Stomach (tissue), 9 donors: Measurements from ENCODE around the gene ALK. TPM values are rescaled to one million over a fixed set of nuclear protein-coding genes. Genes with fewer than 3 reads are reported as not detected.
A peak's percentile ranks its signal among the peaks of the same experiment; 100 is the strongest.

Source experiments
- DNase-seq, 2 donors: peaks; one replicate each; pipeline versions ENCODE4 v3.0.0 to v3.0.0-alpha.2; 2013 to 2019
- H3K27ac ChIP-seq, 5 donors: fragments of 200-600 bp in 4 of 5; sonication (generic) in 4 of 5; one replicate each; pipeline ENCODE4 v1.5.1; 2013 to 2019; ENCODE audit warnings: mild to moderate bottlenecking in 1 of 5, moderate library complexity in 1 of 5
- H3K27me3 ChIP-seq, 3 donors: fragments of 200-600 bp; sonication (generic); one replicate each; pipeline ENCODE4 v1.5.1; 2017 to 2019; ENCODE audit warnings: mixed run types in 1 of 3
- H3K36me3 ChIP-seq, 4 donors: fragments of 200-600 bp; sonication (generic); 1 replicate in 3 of 4; 2 replicates in 1 of 4; pipeline ENCODE4 v1.5.1; 2016 to 2019
- H3K4me1 ChIP-seq, 4 donors: fragments of 200-600 bp; sonication (generic); one replicate each; pipeline ENCODE4 v1.5.1; 2016 to 2019
- H3K4me3 ChIP-seq, 4 donors: fragments of 200-600 bp; sonication (generic) in 3 of 4; one replicate each; pipeline ENCODE4 v1.5.1; 2016 to 2019; ENCODE audit warnings: mild to moderate bottlenecking in 1 of 4
- H3K9me3 ChIP-seq, 4 donors: fragments of 200-600 bp; sonication (generic); one replicate each; pipeline ENCODE4 v1.5.1; 2016 to 2019
- CTCF ChIP-seq, 7 experiments: fragments of 450-650 bp in 4 of 7; fragments of 200-600 bp in 3 of 7; sonication (generic) in 3 of 7; IDR thresholded peaks; one replicate each; pipeline ENCODE4 v1.5.1; 2016 to 2019; ENCODE audit warnings: antibody characterized with exemption in 7 of 7, control low read depth in 2 of 7, mild to moderate bottlenecking in 1 of 7
- EP300 ChIP-seq: sonication (generic); formaldehyde crosslinking; IDR thresholded peaks from one replicate; pipeline ENCODE4 v1.6.1; 2017; ENCODE audit warnings: antibody characterized with exemption
- POLR2A ChIP-seq, 4 donors: fragments of 450-650 bp; IDR thresholded peaks; one replicate each; pipeline ENCODE4 v1.6.1; 2016; ENCODE audit warnings: antibody characterized with exemption in 4 of 4, control low read depth in 2 of 4, mild to moderate bottlenecking in 1 of 4, moderate library complexity in 1 of 4
- POLR2AphosphoS5 ChIP-seq, 3 donors: sonication (generic); formaldehyde crosslinking; IDR thresholded peaks; one replicate each; pipeline ENCODE4 v1.6.1; 2016; ENCODE audit warnings: antibody characterized with exemption in 3 of 3
- WGBS, 5 donors: extraction: QIAGEN DNeasy Blood & Tissue Kit in 3 of 5; methylation state at CpG; one replicate each; pipeline versions ENCODE4 v1.1.5 to v1.1.7; 2013 to 2018; 5-methylcytosine and 5-hydroxymethylcytosine counted together
- intact Hi-C: fragments of 100-400 bp; cut with DNase I; formaldehyde crosslinking; loops from one replicate; pipeline ENCODE4 v1.15.1; 2023; ENCODE audit warnings: low total_unique reads
- polyA plus RNA-seq, 3 donors: library from polyadenylated mRNA; stranded (reverse); fragments of 200-250 nt; gene quantifications; one replicate each; pipeline ENCODE4 v1.2.3, GENCODE V29; 2013
- total RNA-seq, 5 donors: library from RNA; depleted of rRNA; stranded (reverse); fragments of >200 nt; gene quantifications; one replicate each; pipeline versions ENCODE4 v1.1.0 to v1.2.3, GENCODE V29; 2014 to 2016
- donor health status: healthy with polysubstance abuse.
- donor health status: Bipolar disorder and iron deficiency.
- donor health status: healthy.

The ALK gene
- total and polyA plus RNA-seq, 8 donors, result 0.13 to 0.92 TPM; not detected in 6

GRCh38 chr2:29314816-29315571 is 606.4 kb downstream of the ALK start:
- intact Hi-C loops, result no loop called here
- H3K27ac ChIP-seq, result no peak overlapping the region
- peak; percentile 55 to 56 for DNase-seq
- TF ChIP-seq CTCF (IDR thresholded peaks at IDR 0.05) (peak in 3 of 7 experiments; percentile 16 to 25 (median 24)), POLR2AphosphoS5 (IDR thresholded peaks at IDR 0.05) (no peak), EP300 (no peak), POLR2A (IDR thresholded peaks at IDR 0.05) (no peak)
- peaks cover 0 to 11% (median 5%) of the 10 kb centered on the region in 4 donors for H3K4me1 ChIP-seq
- no peaks in the 10 kb centered on the region for H3K36me3 ChIP-seq
- no peaks in the 10 kb centered on the region for H3K9me3 ChIP-seq
- 26 to 32% (median 30%) methylated on average over 18 of the region's 18 CpGs for WGBS, 5 donors
- peak overlapping the region; percentile 2 to 26 (median 22) for H3K4me3 ChIP-seq
- peaks cover 0 to 8% (median 0%) of the 10 kb centered on the region in 3 donors for H3K27me3 ChIP-seq

DNA sequence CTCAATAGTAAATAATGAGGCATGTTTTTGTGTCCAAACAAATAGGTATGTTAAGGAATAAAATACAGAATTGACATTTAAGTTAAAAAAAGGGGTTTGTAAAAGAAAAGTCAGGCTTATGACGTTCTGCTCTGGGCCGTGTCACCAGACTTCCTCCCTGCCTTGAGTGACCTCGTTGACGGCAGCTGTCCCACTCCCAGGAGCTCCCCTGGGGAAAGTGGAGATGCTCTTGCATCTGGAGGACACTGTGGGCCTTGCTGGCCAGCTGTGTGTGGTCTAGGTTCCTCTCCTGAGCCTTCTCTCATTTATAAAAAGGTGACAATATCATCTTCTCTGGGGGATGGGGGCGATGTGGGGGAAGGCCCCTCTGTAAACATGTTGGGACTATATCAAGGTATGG is 609.9 kb downstream of the ALK start:
- Histone ChIP-seq H3K4me1 (peaks cover 0 to 23% (median 2%) of the 10 kb centered on the region in 4 donors), H3K27ac (no peak overlapping the region), H3K27me3 (no peaks in the 10 kb centered on the region), H3K36me3 (no peaks in the 10 kb centered on the region), H3K4me3 (no peak overlapping the region), H3K9me3 (no peaks in the 10 kb centered on the region)
- DNase-seq, result no peak
- TF ChIP-seq POLR2A (IDR thresholded peaks at IDR 0.05) (no peak), CTCF (IDR thresholded peaks at IDR 0.05) (no peak), POLR2AphosphoS5 (IDR thresholded peaks at IDR 0.05) (no peak), EP300 (no peak)
- 67 to 89% (median 85%) methylated on average over 5 of the region's 5 CpGs for WGBS, 5 donors
- intact Hi-C loops, result no loop called here

GRCh38 chr2:29310650-29311348 is 610.6 kb downstream of the ALK start:
- intact Hi-C loops, result no loop called here
- H3K27ac ChIP-seq, result no peak overlapping the region
- no peak for TF ChIP-seq CTCF (IDR thresholded peaks at IDR 0.05)
- no peak for TF ChIP-seq POLR2A (IDR thresholded peaks at IDR 0.05)
- no peak for TF ChIP-seq EP300
- TF ChIP-seq POLR2AphosphoS5 (IDR thresholded peaks at IDR 0.05), result no peak
- H3K36me3 ChIP-seq, result no peaks in the 10 kb centered on the region
- WGBS, 5 donors, result 69 to 89% (median 88%) methylated on average over 9 to 10 of the region's 10 CpGs
- H3K9me3 ChIP-seq, result no peaks in the 10 kb centered on the region
- no peak overlapping the region for H3K4me3 ChIP-seq
- DNase-seq, result no peak
- peaks cover 0 to 23% (median 0%) of the 10 kb centered on the region in 4 donors for H3K4me1 ChIP-seq
- no peaks in the 10 kb centered on the region for H3K27me3 ChIP-seq

GRCh38 chr2:29309090-29310029 is 612.0 kb downstream of the ALK start:
- intact Hi-C loops, result no loop called here
- H3K9me3 ChIP-seq, result no peaks in the 10 kb centered on the region
- 33 to 54% (median 45%) methylated on average over 9 of the region's 9 CpGs for WGBS, 5 donors
- peaks cover 0 to 15% (median 0%) of the 10 kb centered on the region in 4 donors for H3K4me1 ChIP-seq
- no peak overlapping the region for H3K27ac ChIP-seq
- DNase-seq, result peak; percentile 56 to 85
- TF ChIP-seq CTCF (IDR thresholded peaks at IDR 0.05), result peak in 5 of 7 experiments; percentile 41 to 77 (median 59)
- peak in 1 of 3 donors; percentile 33 for TF ChIP-seq POLR2AphosphoS5 (IDR thresholded peaks at IDR 0.05)
- no peak for TF ChIP-seq EP300
- no peak overlapping the region for H3K4me3 ChIP-seq
- no peaks in the 10 kb centered on the region for H3K27me3 ChIP-seq
- H3K36me3 ChIP-seq, result no peaks in the 10 kb centered on the region
